IMR-90 (cell line): ENCODE measurements around the gene SNAPC4. TPM values are rescaled to one million over a fixed set of nuclear protein-coding genes. Genes with fewer than 3 reads are reported as not detected.

ENCODE experiments used
- ATAC-seq: fragments of 200-7000 bp; cut with Tn5 transposase; 2 replicates; pipeline ENCODE4 v1.9.1; 2020; ENCODE audit warnings: low read depth, mild to moderate bottlenecking, moderate library complexity
- BruUV-seq: library from RNA; stranded (reverse); fragments of 400-500 nt; replicated peaks from 2 replicates; lab custom pipeline; 2021; lab: Mats Ljungman, UMichigan
- CTCF ChIA-PET: fragments of 300-600 bp; formaldehyde crosslinking; extraction: SDS; loops from one replicate; lab custom pipeline; 2021; ENCODE audit warnings: antibody characterized with exemption; lab: Yijun Ruan, JAX
- POLR2A ChIA-PET: fragments of 300-600 bp; sonication (Branson Sonifier 250); formaldehyde crosslinking; loops from one replicate; lab custom pipeline; 2022; ENCODE audit warnings: antibody characterized with exemption; ENCODE audit not compliant: unreplicated experiment; lab: Charles Lee
- DNase-seq: peaks from one replicate; pipeline ENCODE4 v3.0.0; 2013
- H2AFZ ChIP-seq: replicated peaks from 2 replicates; pipeline ENCODE3; 2013; ENCODE audit warnings: low read length, mild to moderate bottlenecking; ENCODE audit not compliant: poor library complexity
- H2AK5ac ChIP-seq: 2 replicates; pipeline ENCODE4 v1.6.1; 2013; ENCODE audit warnings: low read depth, low read length, inconsistent platforms
- H2AK9ac ChIP-seq: replicated peaks from 2 replicates; pipeline ENCODE3; 2013; ENCODE audit warnings: mild to moderate bottlenecking, low read depth, low read length, moderate library complexity; ENCODE audit not compliant: poor library complexity
- H2BK120ac ChIP-seq: 2 replicates; pipeline ENCODE4 v1.6.1; 2013; ENCODE audit warnings: low read depth, low read length, inconsistent platforms
- H2BK15ac ChIP-seq: 3 replicates; pipeline ENCODE4 v1.6.1; 2013; ENCODE audit warnings: low read depth, low read length, inconsistent platforms
- H2BK20ac ChIP-seq: 2 replicates; pipeline ENCODE4 v1.6.1; 2013; ENCODE audit warnings: low read depth, mild to moderate bottlenecking, inconsistent platforms, low read length, moderate library complexity
- H2BK5ac ChIP-seq: 2 replicates; pipeline ENCODE4 v1.6.1; 2013; ENCODE audit warnings: mild to moderate bottlenecking, low read depth, low read length, inconsistent platforms; ENCODE audit not compliant: poor library complexity, severe bottlenecking
- H3K14ac ChIP-seq: replicated peaks from 2 replicates; pipeline ENCODE4 v1.6.1; 2013; ENCODE audit warnings: low read depth, low read length, inconsistent platforms
- H3K18ac ChIP-seq: 2 replicates; pipeline ENCODE4 v1.6.1; 2013; ENCODE audit warnings: low read depth, low read length, control low read depth
- H3K23ac ChIP-seq: 2 replicates; pipeline ENCODE4 v1.6.1; 2013; ENCODE audit warnings: low read depth, low read length, inconsistent platforms
- H3K27ac ChIP-seq: 2 replicates; pipeline ENCODE4 v1.5.1; 2013; ENCODE audit warnings: mild to moderate bottlenecking, control low read depth, low read length; ENCODE audit not compliant: insufficient read depth
- H3K27me3 ChIP-seq: 2 replicates; pipeline ENCODE4 v1.6.1; 2013; ENCODE audit warnings: low read length; ENCODE audit not compliant: control insufficient read depth, insufficient read depth
- H3K36me3 ChIP-seq: 2 replicates; pipeline ENCODE4 v1.6.1; 2013; ENCODE audit warnings: low read length, mixed read lengths; ENCODE audit not compliant: control insufficient read depth, insufficient read depth
- H3K4ac ChIP-seq: 2 replicates; pipeline ENCODE4 v1.6.1; 2013; ENCODE audit warnings: low read depth, low read length, inconsistent platforms
- H3K4me1 ChIP-seq: 2 replicates; pipeline ENCODE4 v1.6.1; 2013; ENCODE audit warnings: low read length, mixed read lengths; ENCODE audit not compliant: control insufficient read depth, insufficient read depth
- H3K4me2 ChIP-seq: 2 replicates; pipeline ENCODE4 v1.6.1; 2013; ENCODE audit warnings: low read depth, mild to moderate bottlenecking, control low read depth, low read length, moderate library complexity
- H3K4me3 ChIP-seq: 2 replicates; pipeline ENCODE4 v1.5.1; 2013; ENCODE audit warnings: low read depth, mild to moderate bottlenecking, control low read depth, low read length, moderate library complexity; ENCODE audit not compliant: insufficient read depth
- H3K56ac ChIP-seq: 2 replicates; pipeline ENCODE4 v1.6.1; 2013; ENCODE audit warnings: low read length, inconsistent platforms; ENCODE audit not compliant: insufficient read depth; ENCODE audit errors: extremely low read depth
- H3K79me1 ChIP-seq, 2 experiments: 2 replicates each; pipeline ENCODE4 v1.6.1; 2013; ENCODE audit warnings: low read length in 2 of 2, inconsistent platforms in 1 of 2, low read depth in 1 of 2
- H3K9ac ChIP-seq: 2 replicates; pipeline ENCODE4 v1.6.1; 2013; ENCODE audit warnings: low read depth, low read length, control low read depth
- H3K9me1 ChIP-seq: 2 replicates; pipeline ENCODE4 v1.6.1; 2013; ENCODE audit warnings: low read length, inconsistent platforms; ENCODE audit not compliant: insufficient read depth
- H3K9me3 ChIP-seq: 2 replicates; pipeline ENCODE4 v1.6.1; 2013; ENCODE audit warnings: low read length; ENCODE audit not compliant: control insufficient read depth, insufficient read depth
- H4K20me1 ChIP-seq: 2 replicates; pipeline ENCODE4 v1.6.1; 2013; ENCODE audit warnings: low read length, inconsistent platforms; ENCODE audit not compliant: insufficient read depth
- H4K5ac ChIP-seq: 2 replicates; pipeline ENCODE4 v1.6.1; 2013; ENCODE audit warnings: mild to moderate bottlenecking, low read depth, low read length, control low read depth
- H4K8ac ChIP-seq, 2 experiments: 2 replicates each; pipeline ENCODE4 v1.6.1; 2013; ENCODE audit warnings: low read depth in 2 of 2, low read length in 2 of 2, control low read depth in 1 of 2, inconsistent platforms in 1 of 2
- H4K91ac ChIP-seq: 2 replicates; pipeline ENCODE4 v1.6.1; 2013; ENCODE audit warnings: low read depth, low read length, inconsistent platforms; ENCODE audit not compliant: insufficient read depth
- MAFK ChIP-seq: IDR thresholded peaks from 2 replicates; pipeline ENCODE4 v1.6.1; 2012; ENCODE audit warnings: low read depth, low read length, improper control_type of control experiment
- MAZ ChIP-seq: IDR thresholded peaks from 2 replicates; pipeline ENCODE4 v1.6.1; 2012; ENCODE audit warnings: low read depth, mild to moderate bottlenecking, low read length, improper control_type of control experiment, moderate library complexity, borderline replicate concordance
- POLR2A ChIP-seq: IDR thresholded peaks from 2 replicates; pipeline ENCODE4 v1.6.1; 2012; ENCODE audit warnings: mild to moderate bottlenecking, low read depth, low read length
- RCOR1 ChIP-seq: IDR thresholded peaks from 2 replicates; pipeline ENCODE4 v1.6.1; 2012; ENCODE audit warnings: mild to moderate bottlenecking, low read length, improper control_type of control experiment; ENCODE audit not compliant: insufficient replicate concordance
- RFX5 ChIP-seq: IDR thresholded peaks from 2 replicates; pipeline ENCODE4 v1.8.0; 2012; ENCODE audit warnings: low read depth, mild to moderate bottlenecking, low read length, moderate library complexity
- WGBS, 2 experiments: methylation state at CpG; one replicate each; pipeline versions ENCODE4 v1.1.5 to v1.1.7; 2013; ENCODE audit warnings: missing lambda C conversion rate in 2 of 2; ENCODE audit not compliant: insufficient read length in 1 of 2; ENCODE audit errors: extremely low coverage in 2 of 2; 5-methylcytosine and 5-hydroxymethylcytosine counted together
- dilution Hi-C: fragments of 300-500 bp; cut with HindIII; formaldehyde crosslinking; loops from one replicate; pipeline ENCODE4 v1.14.3; 2018; ENCODE audit warnings: low sequenced_read_pairs; ENCODE audit not compliant: unreplicated experiment
- in situ Hi-C: fragments of 300-500 bp; cut with MboI; formaldehyde crosslinking; loops from 3 replicates; pipeline ENCODE4 v1.14.3; 2019; ENCODE audit warnings: low sequenced_read_pairs, inconsistent platforms, mixed read lengths
- intact Hi-C: fragments of 100-400 bp; cut with micrococcal nuclease; formaldehyde crosslinking; loops from 2 replicates; pipeline ENCODE4 v1.10.0; 2022
- polyA plus RNA-seq, 3 experiments: library from polyadenylated mRNA; depleted of rRNA; stranded (reverse); fragments of >200 nt; gene quantifications; 2 replicates each; pipeline ENCODE4 v1.2.3, GENCODE V29; 2012; ENCODE audit warnings: low replicate concordance in 1 of 3
- total RNA-seq: library from RNA; depleted of rRNA; stranded (reverse); fragments of >200 nt; gene quantifications from 2 replicates; pipeline ENCODE4 v1.2.3, GENCODE V29; 2012

SNAPC4 gene
- total and polyA plus RNA-seq, 2 of the 4 experiments (the other 2 are of a cell fraction), result 2.5 to 6.5 TPM

DNA sequence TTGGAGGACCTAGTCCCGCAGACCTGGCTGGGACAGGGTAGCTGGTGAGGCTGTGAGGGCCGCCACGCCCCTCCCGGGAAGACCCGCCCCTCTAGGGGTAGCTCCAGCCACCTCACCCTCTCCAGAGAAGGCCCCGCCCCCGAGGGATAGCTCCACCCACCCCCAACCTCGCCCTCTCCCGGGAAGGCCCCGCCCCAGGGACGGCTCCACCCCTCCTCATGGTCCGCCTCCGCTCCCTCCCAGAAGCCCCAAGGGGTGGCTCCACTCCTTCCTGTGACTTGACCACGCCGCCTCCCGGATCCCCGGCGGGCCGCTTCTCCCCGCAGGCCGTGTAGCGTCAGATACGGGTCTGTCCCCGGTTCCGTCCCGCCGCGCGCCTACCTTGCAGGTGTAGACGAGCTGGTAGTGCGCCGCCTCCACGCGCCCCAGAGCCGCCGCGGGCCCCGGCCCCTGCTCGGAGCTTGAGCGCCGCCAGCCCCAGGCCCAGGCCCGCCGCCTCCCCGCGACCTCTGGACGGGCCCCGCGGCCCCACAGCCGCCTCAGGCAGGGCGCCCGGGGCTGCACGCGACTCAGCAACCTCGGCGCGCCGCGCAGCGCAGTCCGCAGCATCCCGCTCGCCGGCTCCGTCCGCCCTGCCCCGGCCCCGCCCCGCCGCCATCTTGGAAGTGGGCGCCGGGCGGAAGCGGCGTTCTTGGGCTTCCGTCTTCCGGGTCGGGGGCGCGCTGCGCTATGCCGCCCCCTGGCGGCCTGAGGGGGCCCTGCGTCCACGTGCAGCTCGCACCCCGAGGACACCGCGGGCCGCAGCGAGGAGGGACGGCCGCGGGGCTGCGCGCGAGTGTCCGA, 36.6 kb downstream of the SNAPC4 start, which contains the start of gene DNLZ (continued):
- TF ChIP-seq MAZ (peak; percentile 83), MAFK (no peak), RFX5 (no peak)

GRCh38 chr9:136362450-136362784, 37.6 kb downstream of the SNAPC4 start:
- H2AK5ac ChIP-seq, result peak overlapping the region; percentile 90; the same call in 1 of the 2 replicates
- H2BK15ac ChIP-seq, result no peak overlapping the region
- DNase-seq (no peak), ATAC-seq (no peak)
- H4K91ac ChIP-seq, result peak overlapping the region; percentile 84
- POLR2A ChIA-PET, result interaction anchor here (0.5 to 0.8 kb wide), 3 partner anchors 33 to 39 kb away, joined by 3 to 4 read pairs (median 3); partner anchors contain the start of gene GPSM1
- no CpG with 5 or more reads among the region's 6 CpGs for WGBS, 2 experiments
- H2AFZ ChIP-seq, result no peak overlapping the region
- H3K18ac ChIP-seq, result no peak overlapping the region
- peaks cover 29% of the 10 kb centered on the region for H3K4me1 ChIP-seq
- peak overlapping the region; percentile 46 to 70; a peak in 2 of 4 replicates for H4K8ac ChIP-seq
- CTCF ChIA-PET, result interaction anchor here (0.6 to 1.6 kb wide), 5 partner anchors 10 to 50 kb away, joined by 3 to 8 read pairs (median 3); partner anchors contain the start of gene GPSM1
- intact Hi-C loops, result no loop called here
- H3K9me3 ChIP-seq, result no peaks in the 10 kb centered on the region
- no peak overlapping the region for H3K23ac ChIP-seq
- peak overlapping the region; percentile 28; the same call in 1 of the 2 replicates for H3K27ac ChIP-seq
- H2BK20ac ChIP-seq, result peak overlapping the region; percentile 4
- H3K27me3 ChIP-seq, result no peaks in the 10 kb centered on the region
- BruUV-seq, result no TSS peak
- H3K79me1 ChIP-seq, result peaks cover 3 to 31% of the 10 kb centered on the region in 2 experiments; a peak in 3 of 4 replicates
- no peak overlapping the region for H3K4me3 ChIP-seq
- peak; percentile 40 for TF ChIP-seq POLR2A
- no peak for TF ChIP-seq RCOR1
- peak overlapping the region; percentile 35; the same call in 1 of the 2 replicates for H4K5ac ChIP-seq
- H3K9ac ChIP-seq, result no peak overlapping the region
- no peak overlapping the region for H3K56ac ChIP-seq
- peak overlapping the region; percentile 76 for H2AK9ac ChIP-seq
- peak overlapping the region; percentile 94 for H3K4ac ChIP-seq
- no peak overlapping the region; the same call in 1 of the 2 replicates for H3K4me2 ChIP-seq
- dilution Hi-C loops, result no loop called here
- no peaks in the 10 kb centered on the region; the same call in 1 of the 2 replicates for H4K20me1 ChIP-seq
- H3K14ac ChIP-seq, result peak overlapping the region; percentile 20
- peak overlapping the region; percentile 26; the same call in 1 of the 2 replicates for H2BK120ac ChIP-seq
- peak overlapping the region; percentile 84 for H2BK5ac ChIP-seq
- H3K36me3 ChIP-seq, result peaks cover 16% of the 10 kb centered on the region; the same call in 1 of the 2 replicates
- H3K9me1 ChIP-seq, result peaks cover 6% of the 10 kb centered on the region
- in situ Hi-C loops, result no loop called here
